ENCODE results near the gene EYS. TPM values are rescaled to one million over a fixed set of nuclear protein-coding genes. Genes with fewer than 3 reads are reported as not detected.

The EYS gene
- total and polyA plus RNA-seq, 2 of the 8 experiments (the other 6 are each of a cell fraction or from before 2014, with no cell fraction given), result 0.05 to 0.13 TPM

- ChIA-PET CTCF (ENCODE audit: partially characterized antibody) (no interaction called here), POLR2A (ENCODE audit: partially characterized antibody) (no interaction called here)
- no peaks in the 10 kb centered on the region for H3K9me3 ChIP-seq (ENCODE audit: insufficient read depth in 2 of 2, low read depth in 1 of 2, low read length in 1 of 2)
- no peak overlapping the region for H2BK15ac ChIP-seq (ENCODE audit: low read length)
- no peak overlapping the region for H2AFZ ChIP-seq (ENCODE audit: low read length)
- FAIRE-seq (no peak), DNase-seq (ENCODE audit: low read depth in 1 of 2, low spot score in 2 of 2) (no peak)
- no peak overlapping the region for H3K14ac ChIP-seq (ENCODE audit: insufficient read length)
- H3K9ac ChIP-seq (replicated peaks in 1 of 4; ENCODE audit: extremely low read depth in 1 of 4, low read depth in 3 of 4, low read length in 3 of 4), result no peak overlapping the region
- H3K4me2 ChIP-seq (ENCODE audit: insufficient read depth in 1 of 2, low read depth in 2 of 2, low read length in 2 of 2), result no peak overlapping the region
- 91% methylated on average over 4 of the region's 4 CpGs; no CpG with 5 or more reads in 1 of the 2 experiments for WGBS, 2 experiments (ENCODE audit: extremely low coverage in 1 of 2, insufficient coverage in 1 of 2, insufficient read length in 1 of 2, insufficient replicate concordance in 2 of 2, low coverage in 1 of 2, low lambda C conversion rate in 2 of 2, missing lambda C conversion rate in 1 of 2)
- no peaks in the 10 kb centered on the region for H3K27me3 ChIP-seq (replicated peaks in 1 of 4; ENCODE audit: control insufficient read depth in 3 of 4, extremely low read depth in 1 of 4, insufficient read depth in 3 of 4, low read length in 3 of 4)
- no peak overlapping the region for H3K23ac ChIP-seq (ENCODE audit: insufficient read length)
- H3K4ac ChIP-seq (replicated peaks; ENCODE audit: insufficient read length, low read depth, low read length), result no peak overlapping the region
- no peak overlapping the region for H3K56ac ChIP-seq (replicated peaks; ENCODE audit: insufficient read length, low read depth, low read length)
- no peaks in the 10 kb centered on the region for H3K23me2 ChIP-seq (ENCODE audit: low read depth, low read length)
- H3K36me3 ChIP-seq (ENCODE audit: control insufficient read depth in 2 of 4, insufficient read depth in 4 of 4, low read length in 3 of 4), result no peaks in the 10 kb centered on the region
- no peaks in the 10 kb centered on the region for H3K79me2 ChIP-seq (ENCODE audit: control insufficient read depth in 1 of 2, insufficient read depth in 2 of 2, low read length in 2 of 2)
- TF ChIP-seq RXRA (IDR thresholded peaks at IDR 0.05; ENCODE audit: insufficient read depth, low read depth, low read length), result no peak
- no peak for TF ChIP-seq TAF1 (IDR thresholded peaks at IDR 0.05; ENCODE audit: low read depth, low read length)
- TF ChIP-seq RNF2 (IDR thresholded peaks at IDR 0.05; ENCODE audit: borderline replicate concordance, low read depth, low read length, missing control alignments, poor library complexity, severe bottlenecking), result no peak
- no peak for TF ChIP-seq SIRT6 (IDR thresholded peaks at IDR 0.05; ENCODE audit: low read length)
- no peak for TF ChIP-seq TEAD4 (IDR thresholded peaks at IDR 0.05; ENCODE audit: low read depth, low read length)
- no peak for TF ChIP-seq CHD2 (IDR thresholded peaks at IDR 0.05; ENCODE audit: low read length)
- no peak for TF ChIP-seq ATF2 (IDR thresholded peaks at IDR 0.05; ENCODE audit: low read length)
- no peak for TF ChIP-seq SP4 (IDR thresholded peaks at IDR 0.05; ENCODE audit: low read length)
- H4K20me1 ChIP-seq (replicated peaks in 1 of 2; ENCODE audit: control insufficient read depth in 1 of 2, insufficient read depth in 2 of 2, low read length in 2 of 2), result no peaks in the 10 kb centered on the region
- H4K91ac ChIP-seq (replicated peaks; ENCODE audit: insufficient read length, low read length), result no peak overlapping the region
- H3K27ac ChIP-seq (ENCODE audit: low read depth, low read length), result no peak overlapping the region
- H3K4me1 ChIP-seq (replicated peaks in 1 of 4; ENCODE audit: control insufficient read depth in 3 of 4, insufficient read depth in 4 of 4, low read length in 3 of 4), result no peaks in the 10 kb centered on the region
- no peak overlapping the region for H3K4me3 ChIP-seq (ENCODE audit: extremely low read depth in 1 of 4, insufficient read depth in 2 of 4, low read depth in 3 of 4, low read length in 4 of 4)
- H3K79me1 ChIP-seq (ENCODE audit: low read depth, low read length), result no peaks in the 10 kb centered on the region
- no peak overlapping the region for H4K5ac ChIP-seq (ENCODE audit: insufficient read length, low read depth, low read length)
- no peak overlapping the region for H2BK120ac ChIP-seq (replicated peaks; ENCODE audit: low read depth, low read length)
- H2BK20ac ChIP-seq (ENCODE audit: low read length), result no peak overlapping the region
- H2BK5ac ChIP-seq (ENCODE audit: low read depth, low read length), result no peak overlapping the region
- H3K18ac ChIP-seq (ENCODE audit: extremely low read depth, low read length), result no peak overlapping the region
- H4K8ac ChIP-seq (ENCODE audit: extremely low read depth, insufficient read depth, low read length), result no peak overlapping the region
- H2AK5ac ChIP-seq (ENCODE audit: low read depth, low read length), result no peak overlapping the region
- H2BK12ac ChIP-seq (ENCODE audit: low read depth, low read length), result no peak overlapping the region
These were observed 201.3 kb downstream of the EYS start for GRCh38 chr6:65505736-65506135.

Data from H1 (cell line).